Transverse colon (tissue), 4 donors: ENCODE measurements around the gene SNAI3. TPM values are rescaled to one million over a fixed set of nuclear protein-coding genes. Genes with fewer than 3 reads are reported as not detected.

Source experiments
- DNase-seq: peaks from one replicate; pipeline ENCODE4 v3.0.0-alpha.2; 2019
- H3K27ac ChIP-seq, 4 donors: fragments of 200-600 bp; sonication (generic); 2 replicates each; pipeline ENCODE4 v1.5.1; 2016 to 2018; ENCODE audit warnings: inconsistent platforms in 4 of 4
- H3K27me3 ChIP-seq: fragments of 200-600 bp; sonication (generic); 2 replicates; pipeline ENCODE4 v1.5.1; 2017; ENCODE audit warnings: inconsistent platforms
- H3K36me3 ChIP-seq, 4 donors: fragments of 200-600 bp; sonication (generic); 2 replicates each; pipeline ENCODE4 v1.5.1; 2017 to 2019; ENCODE audit warnings: inconsistent platforms in 4 of 4
- H3K4me1 ChIP-seq, 4 donors: fragments of 200-600 bp; sonication (generic); 2 replicates each; pipeline ENCODE4 v1.5.1; 2017 to 2020; ENCODE audit warnings: inconsistent platforms in 4 of 4
- H3K4me3 ChIP-seq, 4 donors: fragments of 200-600 bp; sonication (generic); 1 replicate in 1 of 4; 2 replicates in 3 of 4; pipeline versions ENCODE4 v1.5.1 to v1.6.1; 2017 to 2019; ENCODE audit warnings: inconsistent platforms in 4 of 4
- H3K9me3 ChIP-seq, 2 donors: fragments of 200-600 bp; sonication (generic); 2 replicates each; pipeline ENCODE4 v1.5.1; 2017 to 2019; ENCODE audit warnings: inconsistent platforms in 2 of 2
- EP300 ChIP-seq: sonication (generic); formaldehyde crosslinking; IDR thresholded peaks from one replicate; pipeline ENCODE4 v1.6.1; 2017; ENCODE audit warnings: antibody characterized with exemption, low read depth
- POLR2A ChIP-seq: fragments of 450-650 bp; IDR thresholded peaks from one replicate; pipeline ENCODE4 v1.6.1; 2016; ENCODE audit warnings: antibody characterized with exemption, mild to moderate bottlenecking, moderate library complexity
- POLR2AphosphoS5 ChIP-seq, 3 donors: sonication (generic); formaldehyde crosslinking; IDR thresholded peaks; one replicate each; pipeline ENCODE4 v1.6.1; 2016; ENCODE audit warnings: antibody characterized with exemption in 3 of 3
- WGBS, 2 donors: methylation state at CpG; one replicate each; pipeline ENCODE4 v1.1.5; 2018; ENCODE audit warnings: low coverage in 1 of 2; 5-methylcytosine and 5-hydroxymethylcytosine counted together
- in situ Hi-C, 4 donors: fragments of 200-750 bp; cut with MboI; loops; one replicate each; pipeline versions ENCODE4 v1.15.0 to v1.15.1; 2017; ENCODE audit warnings: low sequenced_read_pairs in 3 of 4, low pct_ligation_motif_present in 1 of 4, low pct_unique_long_range_greater_than_20kb in 1 of 4
- intact Hi-C: fragments of 100-400 bp; cut with DNase I; formaldehyde crosslinking; loops from one replicate; pipeline ENCODE4 v1.15.1; 2023; ENCODE audit warnings: low total_unique reads
- total RNA-seq, 4 donors: library from RNA; depleted of rRNA; stranded (reverse); fragments of >200 nt; gene quantifications; one replicate each; pipeline ENCODE4 v1.1.0, GENCODE V29; 2016
- TF ChIP-seq, protein P1 (sequence below), 5 experiments: fragments of 200-600 bp in 3 of 5; fragments of 450-650 bp in 2 of 5; sonication (generic) in 3 of 5; IDR thresholded peaks; 1 replicate in 2 of 5; 2 replicates in 3 of 5; pipeline ENCODE4 v1.5.1; 2016 to 2017; ENCODE audit warnings: antibody characterized with exemption in 5 of 5, inconsistent platforms in 3 of 5, mild to moderate bottlenecking in 2 of 5, moderate library complexity in 1 of 5

SNAI3 gene
- total RNA-seq, 4 donors from 2014 or later = 0.27 to 2.9 (median 0.75) TPM; not detected in 1

DNA sequence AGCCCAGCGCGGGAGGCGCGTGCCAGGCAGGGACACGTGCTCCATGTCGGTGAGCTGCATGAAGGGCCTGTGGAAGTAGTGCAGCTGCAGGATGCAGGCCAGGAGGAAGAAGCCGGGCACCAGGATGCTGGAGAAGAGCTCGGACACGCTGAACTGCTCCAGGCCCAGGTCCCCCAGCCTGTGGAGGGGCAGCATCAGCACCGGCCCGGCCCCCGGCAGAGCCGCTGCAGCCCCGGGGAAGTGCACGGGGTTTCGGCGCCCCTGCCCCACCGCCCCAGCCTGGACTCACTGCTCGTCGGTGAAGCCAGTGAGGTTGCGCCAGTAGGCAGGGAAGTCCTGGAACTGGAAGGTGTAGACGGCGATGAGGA lies 48.0 kb upstream of the SNAI3 start:
- Histone ChIP-seq H3K27ac (no peak overlapping the region), H3K27me3 (no peaks in the 10 kb centered on the region), H3K4me3 (no peak overlapping the region), H3K9me3 (no peaks in the 10 kb centered on the region), H3K4me1 (peaks cover 0 to 6% (median 3%) of the 10 kb centered on the region in 4 donors), H3K36me3 (peaks cover 0 to 24% (median 1%) of the 10 kb centered on the region in 4 donors)
- DNase-seq = no peak
- 90% methylated on average over 13 of the region's 23 CpGs; no CpG with 5 or more reads in 1 of the 2 donors for WGBS, 2 donors
- TF ChIP-seq EP300 (no peak), POLR2A (no peak), POLR2AphosphoS5 (IDR thresholded peaks at IDR 0.05) (no peak)
- TF ChIP-seq, protein P1, sequence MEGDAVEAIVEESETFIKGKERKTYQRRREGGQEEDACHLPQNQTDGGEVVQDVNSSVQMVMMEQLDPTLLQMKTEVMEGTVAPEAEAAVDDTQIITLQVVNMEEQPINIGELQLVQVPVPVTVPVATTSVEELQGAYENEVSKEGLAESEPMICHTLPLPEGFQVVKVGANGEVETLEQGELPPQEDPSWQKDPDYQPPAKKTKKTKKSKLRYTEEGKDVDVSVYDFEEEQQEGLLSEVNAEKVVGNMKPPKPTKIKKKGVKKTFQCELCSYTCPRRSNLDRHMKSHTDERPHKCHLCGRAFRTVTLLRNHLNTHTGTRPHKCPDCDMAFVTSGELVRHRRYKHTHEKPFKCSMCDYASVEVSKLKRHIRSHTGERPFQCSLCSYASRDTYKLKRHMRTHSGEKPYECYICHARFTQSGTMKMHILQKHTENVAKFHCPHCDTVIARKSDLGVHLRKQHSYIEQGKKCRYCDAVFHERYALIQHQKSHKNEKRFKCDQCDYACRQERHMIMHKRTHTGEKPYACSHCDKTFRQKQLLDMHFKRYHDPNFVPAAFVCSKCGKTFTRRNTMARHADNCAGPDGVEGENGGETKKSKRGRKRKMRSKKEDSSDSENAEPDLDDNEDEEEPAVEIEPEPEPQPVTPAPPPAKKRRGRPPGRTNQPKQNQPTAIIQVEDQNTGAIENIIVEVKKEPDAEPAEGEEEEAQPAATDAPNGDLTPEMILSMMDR (IDR thresholded peaks at IDR 0.05) = no peak
- intact Hi-C loops (no loop called here), in situ Hi-C loops (loop anchor here in 1 of 4 donors (25.0 kb wide), 1 partner anchor 478 kb away; the partner anchor contains the start of genes SLC22A31 and ZNF778)

DNA sequence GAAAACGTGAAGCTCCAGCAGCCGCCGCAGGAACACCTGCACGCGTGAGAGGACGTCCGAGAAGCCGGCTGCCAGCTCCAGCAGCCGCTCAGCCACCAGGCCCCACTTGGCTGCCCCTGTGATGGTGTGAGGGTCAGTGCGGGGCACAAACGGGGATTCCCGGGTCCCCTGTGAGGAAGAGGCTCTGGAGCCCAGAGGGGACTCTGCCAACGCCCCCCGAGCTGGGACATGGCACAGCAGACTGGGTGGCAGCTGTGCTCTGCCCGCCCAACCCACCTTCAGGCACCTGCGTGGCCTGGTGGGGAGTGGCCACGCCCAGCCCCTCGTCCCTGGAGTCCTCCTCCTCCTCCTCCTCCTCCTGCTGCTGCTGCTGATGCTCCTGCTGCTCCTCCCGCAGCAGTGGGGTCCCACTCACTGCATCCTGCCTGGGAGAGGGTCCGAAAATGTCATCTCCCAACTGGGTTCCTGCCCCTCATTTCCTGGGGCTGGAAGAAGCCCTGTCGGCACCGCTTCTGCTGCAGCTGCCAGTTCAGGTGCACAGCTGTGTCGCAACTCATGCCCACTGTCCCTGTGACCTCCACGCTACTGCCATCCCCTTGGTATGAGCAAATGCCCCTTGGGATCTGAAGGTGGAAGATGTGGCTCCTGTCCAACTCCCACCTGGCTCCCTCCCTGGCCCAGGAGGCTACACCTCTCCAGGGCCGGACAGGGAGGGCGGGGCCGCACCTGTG lies 47.5 kb upstream of the SNAI3 start:
- TF ChIP-seq POLR2AphosphoS5 (IDR thresholded peaks at IDR 0.05) = no peak
- TF ChIP-seq, protein P1 (IDR thresholded peaks at IDR 0.05) = no peak
- no peak for TF ChIP-seq EP300
- no peak for TF ChIP-seq POLR2A
- H3K4me3 ChIP-seq = no peak overlapping the region
- no peak overlapping the region for H3K27ac ChIP-seq
- intact Hi-C loops = no loop called here
- peaks cover 0 to 24% (median 1%) of the 10 kb centered on the region in 4 donors for H3K36me3 ChIP-seq
- WGBS, 2 donors = 94% methylated on average over 23 of the region's 27 CpGs; no CpG with 5 or more reads in 1 of the 2 donors
- H3K9me3 ChIP-seq = no peaks in the 10 kb centered on the region
- no peak for DNase-seq
- H3K4me1 ChIP-seq = peaks cover 0 to 6% (median 3%) of the 10 kb centered on the region in 4 donors
- in situ Hi-C loops = loop anchor here in 1 of 4 donors (25.0 kb wide), 1 partner anchor 479 kb away; the partner anchor contains the start of genes SLC22A31 and ZNF778
- H3K27me3 ChIP-seq = no peaks in the 10 kb centered on the region

DNA sequence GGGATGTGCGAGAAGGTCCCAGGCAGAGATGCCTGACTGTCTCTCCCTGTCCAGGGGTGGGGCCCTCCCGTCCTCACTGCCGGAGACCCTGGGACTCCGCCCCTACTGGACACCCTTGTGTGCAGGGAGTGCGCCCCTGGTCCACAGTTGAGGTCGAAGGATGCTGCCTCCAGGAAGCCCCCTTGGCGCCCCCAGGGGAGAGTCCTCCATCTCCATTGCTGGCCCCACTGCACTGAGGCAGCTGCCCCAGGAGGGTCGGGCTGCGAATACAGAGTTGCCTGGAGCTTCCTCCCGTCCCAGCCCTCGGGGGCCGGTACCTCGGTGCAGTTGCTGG lies 46.6 kb upstream of the SNAI3 start:
- peaks cover 0 to 24% (median 1%) of the 10 kb centered on the region in 4 donors for H3K36me3 ChIP-seq
- in situ Hi-C loops (loop anchor here in 1 of 4 donors (25.0 kb wide), 1 partner anchor 479 kb away; the partner anchor contains the start of genes SLC22A31 and ZNF778), intact Hi-C loops (no loop called here)
- DNase-seq = no peak
- H3K27me3 ChIP-seq = no peaks in the 10 kb centered on the region
- H3K9me3 ChIP-seq = no peaks in the 10 kb centered on the region
- peaks cover 0 to 6% (median 3%) of the 10 kb centered on the region in 4 donors for H3K4me1 ChIP-seq
- H3K4me3 ChIP-seq = no peak overlapping the region
- H3K27ac ChIP-seq = no peak overlapping the region
- TF ChIP-seq, protein P1 (IDR thresholded peaks at IDR 0.05) = no peak
- TF ChIP-seq POLR2A = no peak
- 85% methylated on average over 7 of the region's 13 CpGs; no CpG with 5 or more reads in 1 of the 2 donors for WGBS, 2 donors

DNA sequence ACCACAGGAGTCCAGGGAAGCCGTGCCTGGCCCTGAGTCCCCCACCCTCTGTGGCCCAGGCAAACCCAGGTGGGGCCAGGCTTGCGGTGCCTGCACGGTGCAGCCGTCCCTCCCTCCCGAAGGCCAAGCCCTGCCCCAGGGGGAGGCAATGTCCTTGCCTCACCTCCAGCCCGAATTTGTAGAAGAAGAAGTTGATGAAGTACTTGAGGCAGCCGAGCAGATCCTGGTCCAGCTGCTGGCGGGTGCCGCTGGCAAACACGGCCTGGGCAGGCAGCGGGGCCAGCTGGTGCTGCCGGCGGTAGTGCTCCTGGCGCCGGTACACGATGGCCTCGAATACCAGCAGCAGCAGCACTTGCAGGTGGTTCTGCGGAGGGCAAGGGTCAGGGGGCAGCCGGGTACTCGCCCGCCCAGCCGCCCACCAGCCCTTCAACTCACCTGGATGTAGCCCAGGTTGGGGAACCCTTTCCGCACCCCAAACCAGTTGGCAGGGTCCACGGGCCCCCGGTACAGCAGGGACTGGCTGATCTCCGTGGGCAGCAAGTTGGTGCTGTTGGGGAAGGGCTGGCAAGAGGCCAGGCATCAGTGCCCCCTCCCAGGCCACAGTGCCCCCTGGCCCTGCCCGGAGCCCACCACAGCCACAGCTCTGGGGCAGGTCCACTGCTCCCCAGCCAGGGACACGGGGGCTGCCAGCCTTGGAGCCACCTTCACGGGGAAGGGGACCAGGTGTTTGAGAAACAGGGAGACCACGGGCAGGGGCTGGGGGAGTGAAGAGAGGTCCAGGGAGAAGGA lies 46.1 kb upstream of the SNAI3 start:
- intact Hi-C loops (no loop called here), in situ Hi-C loops (loop anchor here in 1 of 4 donors (25.0 kb wide), 1 partner anchor 480 kb away; the partner anchor contains the start of genes SLC22A31 and ZNF778)
- Histone ChIP-seq H3K4me1 (peaks cover 0 to 3% (median 0%) of the 10 kb centered on the region in 4 donors), H3K4me3 (no peak overlapping the region), H3K9me3 (no peaks in the 10 kb centered on the region), H3K27me3 (no peaks in the 10 kb centered on the region), H3K36me3 (peaks cover 0 to 24% (median 1%) of the 10 kb centered on the region in 4 donors), H3K27ac (no peak overlapping the region)
- WGBS, 2 donors = 60 to 80% methylated on average over 1 to 24 of the region's 30 CpGs
- no peak for TF ChIP-seq POLR2AphosphoS5 (IDR thresholded peaks at IDR 0.05)
- TF ChIP-seq EP300 = no peak
- no peak for TF ChIP-seq POLR2A
- TF ChIP-seq, protein P1 (IDR thresholded peaks at IDR 0.05) = no peak
- no peak for DNase-seq
